IPS-20b (cell line): ENCODE data around the gene PDE6C.

Experiments used
- H3K27ac ChIP-seq: one replicate; pipeline ENCODE4 v1.5.1; 2013; ENCODE audit warnings: low read length
- H3K27me3 ChIP-seq: 2 replicates; pipeline ENCODE4 v1.6.1; 2013; ENCODE audit warnings: mild to moderate bottlenecking, low read length, inconsistent platforms; ENCODE audit not compliant: insufficient read depth
- H3K36me3 ChIP-seq: 2 replicates; pipeline ENCODE4 v1.6.1; 2013; ENCODE audit warnings: low read depth, mild to moderate bottlenecking, inconsistent platforms, low read length, moderate library complexity; ENCODE audit not compliant: insufficient read depth
- H3K4me1 ChIP-seq: 2 replicates; pipeline ENCODE4 v1.6.1; 2013; ENCODE audit warnings: mild to moderate bottlenecking, control low read depth, inconsistent platforms, low read length, moderate library complexity; ENCODE audit not compliant: insufficient read depth
- H3K4me3 ChIP-seq: 2 replicates; pipeline ENCODE4 v1.5.1; 2013; ENCODE audit warnings: mild to moderate bottlenecking, low read length, inconsistent platforms
- H3K9ac ChIP-seq: 2 replicates; pipeline ENCODE4 v1.6.1; 2013; ENCODE audit warnings: low read depth, mild to moderate bottlenecking, inconsistent platforms, low read length, moderate library complexity
- H3K9me3 ChIP-seq: 2 replicates; pipeline ENCODE4 v1.6.1; 2013; ENCODE audit warnings: mild to moderate bottlenecking, low read depth, low read length, inconsistent platforms; ENCODE audit not compliant: insufficient read depth

PDE6C gene

DNA sequence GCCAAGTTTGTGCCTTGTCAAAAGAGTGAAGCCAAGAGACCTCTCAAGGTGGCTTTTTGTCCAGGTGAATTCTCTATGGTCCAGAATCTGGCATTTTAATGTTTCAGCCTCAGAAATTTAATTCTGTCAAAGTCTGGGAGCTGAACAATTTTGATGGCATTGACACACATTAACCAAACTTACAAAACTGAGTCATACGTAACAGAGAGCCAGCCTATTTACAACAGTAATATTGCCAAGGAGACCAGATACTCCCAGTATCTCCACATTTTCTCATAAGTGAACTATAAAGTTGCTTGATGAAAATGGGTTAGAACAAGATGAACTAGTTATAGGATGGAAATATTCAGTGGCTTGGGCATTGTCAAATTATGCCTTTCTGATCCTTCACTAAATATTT is 43.8 kb downstream of the PDE6C start:
- Histone ChIP-seq H3K27me3 (no peaks in the 10 kb centered on the region), H3K4me1 (no peaks in the 10 kb centered on the region), H3K4me3 (no peak overlapping the region), H3K36me3 (no peaks in the 10 kb centered on the region), H3K9me3 (no peaks in the 10 kb centered on the region), H3K9ac (no peak overlapping the region), H3K27ac (no peak overlapping the region)

DNA sequence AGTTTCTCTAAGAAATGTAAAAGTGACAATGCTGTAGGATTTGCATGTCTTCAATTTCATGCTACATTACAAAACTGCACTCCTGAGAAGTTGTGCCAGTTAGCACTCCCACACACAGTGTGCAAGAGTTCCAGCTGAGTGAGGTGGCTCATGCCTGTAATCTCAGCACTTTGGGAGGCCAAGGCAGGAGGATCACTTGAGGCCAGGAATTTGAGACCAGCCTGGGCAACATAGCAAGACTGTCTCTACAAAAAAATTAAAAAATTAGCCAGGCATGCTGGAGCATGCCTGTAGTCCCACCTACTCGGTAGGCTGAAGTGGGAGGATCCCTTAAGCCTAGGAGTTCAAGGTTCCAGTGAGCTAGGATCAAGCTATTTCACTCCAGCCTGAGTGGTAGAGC is 45.4 kb downstream of the PDE6C start:
- Histone ChIP-seq H3K4me1 (no peaks in the 10 kb centered on the region), H3K9ac (no peak overlapping the region), H3K36me3 (no peaks in the 10 kb centered on the region)

DNA sequence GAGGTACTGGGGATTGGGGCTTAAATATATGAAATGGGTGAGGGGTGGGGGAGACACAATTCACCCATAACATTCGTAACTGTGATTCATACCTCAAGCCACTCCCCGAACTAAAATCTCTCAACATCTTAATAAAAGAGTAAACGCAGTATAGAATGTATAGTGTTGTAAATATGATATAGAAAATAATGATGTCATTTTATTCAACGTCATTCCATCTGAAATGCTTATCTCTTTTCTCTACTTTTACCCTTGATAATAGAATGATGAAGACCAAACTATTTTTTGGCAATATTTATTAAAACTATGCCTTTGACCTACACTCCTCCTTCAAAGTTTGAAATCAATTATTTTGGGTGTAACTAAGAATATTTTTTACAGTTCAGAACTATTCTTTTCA is 53.7 kb downstream of the PDE6C start:
- no peak overlapping the region for H3K27ac ChIP-seq
- no peak overlapping the region for H3K4me3 ChIP-seq
- no peaks in the 10 kb centered on the region for H3K4me1 ChIP-seq
- peaks cover 40% of the 10 kb centered on the region; the same call in 1 of the 2 replicates for H3K36me3 ChIP-seq
- no peak overlapping the region for H3K9ac ChIP-seq
- no peaks in the 10 kb centered on the region for H3K9me3 ChIP-seq
- H3K27me3 ChIP-seq = no peaks in the 10 kb centered on the region

More for the DNA sequence above, 45.4 kb downstream of the PDE6C start:
- no peak overlapping the region for H3K27ac ChIP-seq
- no peak overlapping the region for H3K4me3 ChIP-seq
- H3K9me3 ChIP-seq = no peaks in the 10 kb centered on the region
- H3K27me3 ChIP-seq = no peaks in the 10 kb centered on the region

DNA sequence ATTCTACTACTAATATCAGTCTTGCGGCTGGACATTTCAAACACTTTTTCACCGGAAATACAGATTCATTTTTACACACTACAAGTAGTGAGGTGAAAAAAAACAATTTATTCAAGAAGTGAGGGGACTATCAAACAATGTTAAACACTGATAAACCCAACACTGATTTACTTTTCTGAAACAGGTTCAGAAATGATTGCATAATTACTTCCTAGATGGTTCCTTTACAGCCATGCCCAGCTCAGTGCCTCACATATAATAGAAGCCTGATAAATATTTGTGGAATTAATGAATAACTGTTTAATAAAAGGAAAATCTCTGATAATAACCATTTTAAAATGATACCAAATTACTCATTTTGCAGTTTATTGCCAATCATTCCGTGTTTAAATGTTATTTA is 55.5 kb downstream of the PDE6C start:
- H3K9ac ChIP-seq = no peak overlapping the region
- no peak overlapping the region for H3K27ac ChIP-seq
- no peaks in the 10 kb centered on the region for H3K27me3 ChIP-seq
- no peaks in the 10 kb centered on the region for H3K4me1 ChIP-seq
- H3K36me3 ChIP-seq = peaks cover 44% of the 10 kb centered on the region; the same call in 1 of the 2 replicates
- no peaks in the 10 kb centered on the region for H3K9me3 ChIP-seq
- no peak overlapping the region for H3K4me3 ChIP-seq

DNA sequence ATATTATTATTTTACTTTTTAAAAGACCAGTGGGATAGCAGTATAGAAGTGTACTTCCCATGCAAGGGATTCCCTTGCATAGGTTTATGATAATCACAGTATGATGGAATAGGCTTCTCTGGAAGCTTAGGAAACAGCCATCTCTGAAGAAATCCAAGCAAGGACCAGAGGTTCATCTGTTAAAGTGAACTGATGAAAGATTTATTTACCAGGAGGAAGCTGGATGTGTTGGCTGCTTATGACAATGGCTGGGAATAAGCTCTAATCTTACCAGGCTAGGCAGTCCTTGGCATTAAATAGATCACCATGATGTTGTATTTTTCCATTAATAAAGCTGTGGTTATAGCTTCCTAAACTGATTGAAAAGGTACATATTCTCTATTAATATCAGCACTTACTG is 58.0 kb downstream of the PDE6C start:
- Histone ChIP-seq H3K9me3 (no peaks in the 10 kb centered on the region), H3K4me1 (no peaks in the 10 kb centered on the region), H3K4me3 (no peak overlapping the region), H3K9ac (no peak overlapping the region), H3K27me3 (no peaks in the 10 kb centered on the region), H3K27ac (no peak overlapping the region), H3K36me3 (peaks cover 59% of the 10 kb centered on the region)

DNA sequence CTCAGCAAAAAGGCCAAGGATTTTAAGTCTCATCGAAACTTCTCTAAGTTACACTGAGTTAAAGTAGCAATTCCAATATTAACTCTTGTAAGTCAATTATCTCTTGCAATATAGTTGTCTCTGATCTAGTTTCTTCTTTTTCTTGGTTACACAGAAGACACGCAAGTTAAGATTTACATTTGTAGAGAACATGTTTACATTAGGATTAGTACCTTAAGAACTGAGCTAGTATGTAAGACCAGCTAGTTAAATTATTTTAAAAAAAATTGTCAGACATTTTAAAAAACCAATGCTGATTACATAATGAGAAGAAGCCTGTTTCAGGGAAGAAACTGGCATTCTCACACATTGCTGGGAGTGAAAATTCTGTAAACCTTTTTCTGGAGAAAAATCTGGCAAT is 58.7 kb downstream of the PDE6C start:
- Histone ChIP-seq H3K4me1 (no peaks in the 10 kb centered on the region), H3K9ac (no peak overlapping the region), H3K27ac (no peak overlapping the region), H3K36me3 (peaks cover 59% of the 10 kb centered on the region), H3K4me3 (no peak overlapping the region), H3K9me3 (no peaks in the 10 kb centered on the region), H3K27me3 (no peaks in the 10 kb centered on the region)

DNA sequence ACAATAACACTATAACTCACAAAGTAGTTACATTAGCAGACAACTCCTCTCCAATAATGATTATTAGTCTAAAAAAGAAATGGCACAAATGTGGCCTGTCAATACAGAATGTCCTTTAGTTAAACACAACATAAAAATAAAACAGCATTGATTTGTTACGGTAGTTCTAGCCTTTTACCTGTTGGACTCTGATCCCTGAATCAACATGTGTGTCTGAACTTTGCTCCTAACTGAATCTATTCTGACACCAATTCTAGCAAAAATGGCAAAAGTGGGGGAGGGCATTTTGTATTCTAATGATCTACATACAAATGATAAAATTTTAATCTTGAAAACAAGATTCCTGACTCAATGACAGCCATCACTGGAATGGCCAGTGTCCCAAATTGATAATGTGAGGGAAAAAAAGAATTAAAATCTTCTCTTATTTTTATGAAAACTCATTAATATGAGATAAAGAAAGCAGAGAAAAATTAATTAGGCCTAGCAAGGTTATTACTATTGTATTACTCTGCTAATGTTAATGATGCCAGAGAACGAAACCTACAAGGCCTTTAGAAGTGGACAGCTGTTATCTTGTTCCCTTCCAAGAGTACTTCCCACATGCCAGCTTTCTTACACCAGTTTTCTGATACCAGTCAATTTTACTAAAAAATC is 59.8 kb downstream of the PDE6C start:
- no peak overlapping the region for H3K9ac ChIP-seq
- peaks cover 54% of the 10 kb centered on the region for H3K36me3 ChIP-seq
- no peaks in the 10 kb centered on the region for H3K27me3 ChIP-seq
- no peak overlapping the region for H3K4me3 ChIP-seq
- no peak overlapping the region for H3K27ac ChIP-seq
- H3K4me1 ChIP-seq = no peaks in the 10 kb centered on the region
- no peaks in the 10 kb centered on the region for H3K9me3 ChIP-seq

DNA sequence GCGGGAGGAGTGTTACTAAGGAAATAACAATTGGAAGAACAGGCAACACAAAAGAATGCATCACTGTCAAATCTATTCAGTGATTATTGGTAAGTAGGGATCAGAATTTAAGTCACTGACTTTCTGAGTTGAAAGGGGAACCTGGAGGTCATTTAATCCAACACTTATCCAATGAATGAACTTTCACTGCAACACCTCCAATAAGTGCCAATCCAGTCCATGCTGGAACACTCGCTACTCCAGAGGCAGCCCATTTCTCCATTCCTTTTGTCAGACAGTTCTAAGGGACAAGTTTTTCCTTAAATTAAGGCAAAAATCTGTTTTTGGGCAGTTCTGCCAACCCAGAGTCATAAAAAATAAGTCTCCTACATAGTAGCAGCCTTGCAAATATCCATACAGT is 60.6 kb downstream of the PDE6C start:
- H3K36me3 ChIP-seq = peaks cover 53% of the 10 kb centered on the region

DNA sequence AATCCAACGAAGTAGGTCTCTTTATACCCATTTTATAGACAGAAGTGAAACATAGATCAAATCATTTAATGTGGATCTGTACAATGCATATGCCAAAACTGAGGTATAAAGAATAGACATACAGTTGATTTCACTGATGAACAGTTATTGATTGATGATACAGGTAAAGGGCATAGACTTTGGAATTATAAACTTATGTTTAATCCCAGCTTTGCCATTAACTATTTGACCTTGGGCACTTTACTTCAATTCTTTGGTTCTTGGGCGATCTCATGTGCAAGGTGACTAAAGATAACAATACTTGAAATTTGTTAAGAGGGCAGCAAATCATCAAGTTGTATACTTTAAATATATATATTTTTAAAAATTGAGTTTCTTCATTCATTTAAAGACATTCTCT is 61.5 kb downstream of the PDE6C start:
- no peaks in the 10 kb centered on the region for H3K4me1 ChIP-seq
- no peaks in the 10 kb centered on the region for H3K9me3 ChIP-seq
- H3K27me3 ChIP-seq = no peaks in the 10 kb centered on the region
- H3K4me3 ChIP-seq = no peak overlapping the region
- peaks cover 52% of the 10 kb centered on the region for H3K36me3 ChIP-seq
- H3K27ac ChIP-seq = no peak overlapping the region
- no peak overlapping the region for H3K9ac ChIP-seq

More for the DNA sequence above, 60.6 kb downstream of the PDE6C start:
- H3K27me3 ChIP-seq = no peaks in the 10 kb centered on the region
- no peaks in the 10 kb centered on the region for H3K4me1 ChIP-seq
- no peaks in the 10 kb centered on the region for H3K9me3 ChIP-seq
- no peak overlapping the region for H3K4me3 ChIP-seq
- no peak overlapping the region for H3K9ac ChIP-seq
- no peak overlapping the region for H3K27ac ChIP-seq

DNA sequence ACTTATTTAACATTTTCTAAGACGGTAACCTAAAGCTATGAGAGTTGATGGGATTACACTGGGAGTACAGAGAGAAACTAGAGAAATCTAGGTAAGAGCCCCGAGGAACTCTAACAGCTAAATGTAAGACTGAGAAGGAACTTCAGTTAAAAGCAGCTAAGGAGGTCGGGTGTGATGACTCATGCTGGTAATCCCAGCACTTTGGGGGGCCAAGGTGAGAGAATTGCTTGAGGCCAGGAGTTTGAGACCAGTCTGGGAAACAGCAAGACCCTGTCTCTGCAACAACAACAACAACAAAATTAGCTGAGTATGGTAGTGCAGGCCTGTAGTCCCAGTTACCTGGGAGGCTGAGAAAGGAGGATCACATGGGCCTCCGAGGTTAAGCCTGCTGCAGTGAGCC is 66.0 kb downstream of the PDE6C start:
- Histone ChIP-seq H3K27ac (no peak overlapping the region), H3K36me3 (peaks cover 45% of the 10 kb centered on the region), H3K9me3 (no peaks in the 10 kb centered on the region), H3K9ac (no peak overlapping the region), H3K4me1 (no peaks in the 10 kb centered on the region), H3K4me3 (no peak overlapping the region), H3K27me3 (no peaks in the 10 kb centered on the region)

DNA sequence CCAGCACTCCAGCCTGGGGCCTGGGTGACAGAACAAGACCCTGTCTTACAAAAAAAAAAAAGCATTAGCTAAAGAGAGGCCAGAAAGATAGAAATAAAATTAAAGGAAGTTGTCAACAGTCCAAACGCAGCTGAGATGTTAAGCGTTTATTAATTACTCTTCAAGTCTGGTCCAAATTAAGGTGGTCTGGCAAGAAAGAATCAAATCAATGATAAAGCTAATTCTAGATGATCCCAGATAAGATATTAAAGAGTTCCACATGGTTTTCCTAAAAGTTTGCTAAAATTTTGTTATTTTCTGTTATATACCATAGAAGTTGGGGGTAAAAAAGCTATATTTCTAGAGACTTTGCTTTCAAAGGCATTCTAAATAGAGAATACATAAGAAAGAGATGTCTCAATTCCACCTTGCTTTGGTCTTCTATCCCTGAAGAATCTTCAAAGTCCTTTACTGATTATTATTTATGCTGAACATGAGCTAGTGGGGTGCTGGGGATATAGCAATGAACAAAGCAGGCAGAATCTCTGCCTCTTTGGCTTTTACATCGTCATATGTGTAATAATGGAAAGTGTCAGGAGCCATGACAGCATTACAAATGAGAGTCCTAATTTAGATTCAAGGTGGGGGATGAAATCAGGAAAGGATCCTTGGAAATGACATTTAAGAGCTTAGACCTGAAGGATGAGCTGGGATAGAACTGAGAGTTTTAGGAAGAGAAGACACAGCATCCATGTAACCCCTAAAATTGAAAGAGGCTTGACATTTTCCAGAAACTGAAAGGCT is 66.7 kb downstream of the PDE6C start:
- no peak overlapping the region for H3K27ac ChIP-seq
- no peak overlapping the region for H3K9ac ChIP-seq
- H3K9me3 ChIP-seq = no peaks in the 10 kb centered on the region
- no peaks in the 10 kb centered on the region for H3K4me1 ChIP-seq
- H3K36me3 ChIP-seq = peaks cover 40% of the 10 kb centered on the region
- H3K4me3 ChIP-seq = no peak overlapping the region
- no peaks in the 10 kb centered on the region for H3K27me3 ChIP-seq

DNA sequence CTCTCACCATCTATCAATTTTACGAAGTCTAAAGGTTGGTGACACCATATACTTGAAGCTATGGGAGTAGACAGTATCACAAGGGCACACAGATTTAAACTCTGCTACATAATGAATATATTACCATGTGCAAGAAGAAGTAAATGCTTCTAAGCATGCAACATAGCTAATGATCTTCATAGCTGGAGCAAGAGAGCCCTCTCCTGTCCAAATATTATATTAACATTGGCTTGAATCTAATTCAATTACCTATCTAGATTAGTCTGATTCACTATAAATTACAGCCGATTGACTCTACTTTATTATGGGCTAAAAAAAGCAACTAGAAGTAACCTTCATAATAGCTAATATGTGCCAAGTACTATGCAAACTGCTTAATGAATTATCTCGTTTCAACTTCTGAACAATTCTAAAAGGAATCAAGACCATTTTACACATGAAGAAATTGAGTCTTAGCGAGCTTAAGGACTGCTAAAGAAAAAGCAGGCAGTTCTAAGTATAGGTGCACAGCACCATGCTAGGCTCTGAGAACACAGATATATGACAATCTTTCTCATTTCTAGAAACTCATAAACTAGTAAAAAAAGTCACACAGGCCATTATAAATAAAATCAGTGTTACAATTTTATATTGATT is 68.2 kb downstream of the PDE6C start:
- peaks cover 9% of the 10 kb centered on the region; the same call in 1 of the 2 replicates for H3K4me1 ChIP-seq
- H3K9me3 ChIP-seq = no peaks in the 10 kb centered on the region
- H3K27me3 ChIP-seq = no peaks in the 10 kb centered on the region
- no peak overlapping the region for H3K9ac ChIP-seq
- peaks cover 31% of the 10 kb centered on the region for H3K36me3 ChIP-seq
- no peak overlapping the region for H3K27ac ChIP-seq
- no peak overlapping the region for H3K4me3 ChIP-seq
